ENCODE data around the gene SMC1B.
"Not testable (repeated sequence)": the region's sequence is repeated elsewhere in the genome, so short reads cannot be mapped to it uniquely, and the experiment has no call there.

Gene SMC1B

GRCh38 chr22:45298934-45299505, 114.4 kb downstream of the SMC1B start:
- no peak overlapping the region for H3K4me3 Mint-ChIP-seq
- H3K9me3 Mint-ChIP-seq, result no peaks in the 10 kb centered on the region
- H3K27ac Mint-ChIP-seq, result no peak overlapping the region
- DNase-seq (ENCODE audit: low spot score in 2 of 2) (no peak), ATAC-seq (no peak)
- peaks cover 14% of the 10 kb centered on the region for H3K4me1 Mint-ChIP-seq
- no peaks in the 10 kb centered on the region for H3K36me3 Mint-ChIP-seq

DNA sequence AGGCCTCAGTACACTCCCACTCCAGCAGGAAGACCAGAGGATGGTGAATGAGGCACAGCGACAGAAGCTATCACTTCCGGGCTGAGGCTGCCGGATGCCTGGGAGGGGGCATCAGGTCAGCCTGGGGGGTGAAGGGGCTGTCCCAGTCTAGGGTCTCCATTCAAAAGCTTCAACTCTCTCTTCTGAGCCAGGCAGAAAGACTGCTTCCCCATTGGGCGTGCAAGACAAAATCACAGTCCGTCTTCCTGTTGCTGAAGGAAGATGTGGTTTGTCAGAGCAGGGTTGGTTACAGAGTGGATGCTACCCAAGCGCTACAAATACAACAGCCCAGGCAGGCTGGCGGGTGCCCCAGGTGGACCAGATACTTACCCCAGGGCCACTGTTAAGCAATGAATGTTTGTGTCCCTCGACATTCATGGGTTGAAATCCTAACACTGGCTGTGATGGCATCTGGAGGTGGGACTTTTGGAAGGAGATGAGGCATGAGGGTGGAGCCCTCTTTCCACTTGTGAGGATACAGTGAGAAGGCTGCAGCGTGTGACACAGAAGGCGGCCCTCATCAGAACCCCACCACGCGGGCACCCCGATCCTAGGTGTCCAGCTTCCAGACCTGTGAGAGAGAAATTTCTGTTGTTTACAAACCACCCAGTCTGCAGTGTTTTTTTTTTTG, 116.6 kb downstream of the SMC1B start:
- Mint-ChIP-seq H3K36me3 (no peaks in the 10 kb centered on the region), H3K9me3 (no peaks in the 10 kb centered on the region), H3K27ac (peak overlapping the region; percentile 34), H3K4me1 (peaks cover 9% of the 10 kb centered on the region), H3K4me3 (peak overlapping the region; percentile 35)
- DNase-seq (ENCODE audit: low spot score in 2 of 2) (no peak), ATAC-seq (peak; percentile 66)

DNA sequence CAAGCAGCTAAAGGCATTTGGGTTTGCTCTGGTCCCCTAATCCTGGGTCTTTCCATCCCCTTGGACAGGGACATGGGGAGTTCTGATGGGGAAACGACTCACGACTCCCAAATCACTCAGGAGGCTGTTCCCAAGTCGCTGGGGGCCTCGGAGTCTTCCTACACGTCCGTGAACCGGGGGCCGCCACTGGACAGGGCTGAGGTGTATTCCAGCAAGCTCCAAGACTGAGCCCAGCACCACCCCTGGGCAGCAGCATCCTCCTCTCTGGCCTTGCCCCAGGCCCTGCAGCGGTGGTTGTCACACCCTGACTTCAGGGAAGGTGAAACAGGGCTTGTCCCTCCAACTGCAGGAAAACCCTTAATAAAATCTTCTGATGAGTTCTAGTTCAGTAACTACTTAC, 117.9 kb downstream of the SMC1B start:
- no peak for DNase-seq (ENCODE audit: low spot score in 2 of 2)
- Mint-ChIP-seq H3K9me3 (no peaks in the 10 kb centered on the region), H3K27ac (no peak overlapping the region), H3K36me3 (no peaks in the 10 kb centered on the region), H3K4me3 (no peak overlapping the region), H3K4me1 (peaks cover 9% of the 10 kb centered on the region)
- ATAC-seq, result no peak

DNA sequence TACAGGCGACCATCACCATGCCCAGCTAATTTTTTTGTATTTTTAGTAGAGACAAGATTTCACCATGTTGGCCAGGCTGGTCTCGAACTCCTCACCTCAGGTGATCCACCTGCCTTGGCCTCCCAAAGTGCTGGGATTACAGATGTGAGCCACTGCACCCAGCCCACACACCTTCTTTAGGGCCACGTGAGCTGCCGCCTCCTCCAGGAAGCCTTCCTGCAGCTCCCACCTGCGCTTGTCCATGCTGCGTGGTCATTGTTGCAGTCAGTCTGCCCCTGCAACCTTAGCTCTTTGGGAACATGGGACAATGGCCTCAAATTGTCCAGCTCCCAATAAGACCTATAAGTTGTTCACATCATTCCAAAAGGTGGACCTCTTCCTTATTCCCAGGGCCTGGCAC, 118.4 kb downstream of the SMC1B start:
- DNase-seq (ENCODE audit: low spot score in 2 of 2); H3K27ac Mint-ChIP-seq; H3K9me3 Mint-ChIP-seq; H3K4me3 Mint-ChIP-seq; H3K36me3 Mint-ChIP-seq; ATAC-seq; H3K4me1 Mint-ChIP-seq: not testable (repeated sequence)

All from stimulated activated effector memory CD8-positive, alpha-beta T cell treated with anti-CD3 and anti-CD28 coated beads, Interleukin-12 subunit alpha, Interleukin-12 subunit beta, amount 100 ng/mL, for 72 hours (primary cell).